ENCODE measurements around the gene CPNE5. TPM values are rescaled to one million over a fixed set of nuclear protein-coding genes. Genes with fewer than 3 reads are reported as not detected.

The CPNE5 gene
- total RNA-seq, 4 donors from 2014 or later = 0.23 to 1.1 (median 0.81) TPM; not detected in 1

- DNase-seq (ENCODE audit: low spot score in 2 of 2) = no peak
- TF ChIP-seq POLR2A (IDR thresholded peaks at IDR 0.05) (no peak), CTCF (IDR thresholded peaks at IDR 0.05) (no peak)
- intact Hi-C loops (cut with DNase I; ENCODE audit: low total_unique reads) = no loop called here
- 62 to 65% methylated on average over 18 to 19 of the region's 19 CpGs for WGBS, 2 donors
- no peak overlapping the region for H3K4me3 ChIP-seq (ENCODE audit: low read depth, poor library complexity, severe bottlenecking)
Observed at GRCh38 chr6:36793913-36794712, 45.1 kb downstream of the CPNE5 start.

GRCh38 chr6:36793296-36793912 is 45.8 kb downstream of the CPNE5 start:
- intact Hi-C loops (cut with DNase I; ENCODE audit: low total_unique reads) = no loop called here
- WGBS, 2 donors = 83 to 86% methylated on average over 9 of the region's 9 CpGs

GRCh38 chr6:36791521-36792135 is 47.6 kb downstream of the CPNE5 start:
- intact Hi-C loops (cut with DNase I; ENCODE audit: low total_unique reads) = no loop called here
- 85 to 89% methylated on average over 10 of the region's 10 CpGs for WGBS, 2 donors
- DNase-seq (ENCODE audit: low spot score in 2 of 2) = no peak
- TF ChIP-seq POLR2A (IDR thresholded peaks at IDR 0.05) = no peak
- TF ChIP-seq CTCF (IDR thresholded peaks at IDR 0.05) = no peak
- no peak overlapping the region for H3K4me3 ChIP-seq (ENCODE audit: low read depth, poor library complexity, severe bottlenecking)

More at GRCh38 chr6:36793296-36793912, 45.8 kb downstream of the CPNE5 start:
- TF ChIP-seq CTCF (IDR thresholded peaks at IDR 0.05) (no peak), POLR2A (IDR thresholded peaks at IDR 0.05) (no peak)
- no peak for DNase-seq (ENCODE audit: low spot score in 2 of 2)
- H3K4me3 ChIP-seq (ENCODE audit: low read depth, poor library complexity, severe bottlenecking) = no peak overlapping the region

- no peak for DNase-seq (ENCODE audit: low spot score in 2 of 2)
- intact Hi-C loops (cut with DNase I; ENCODE audit: low total_unique reads) = no loop called here
- H3K4me3 ChIP-seq (ENCODE audit: low read depth, poor library complexity, severe bottlenecking) = no peak overlapping the region
- 89 to 95% methylated on average over 2 of the region's 2 CpGs for WGBS, 2 donors
- TF ChIP-seq CTCF (IDR thresholded peaks at IDR 0.05) = no peak
- no peak for TF ChIP-seq POLR2A (IDR thresholded peaks at IDR 0.05)
Observed at GRCh38 chr6:36791085-36791484, 48.2 kb downstream of the CPNE5 start.

- TF ChIP-seq CTCF (IDR thresholded peaks at IDR 0.05) (no peak), POLR2A (IDR thresholded peaks at IDR 0.05) (no peak)
- intact Hi-C loops (cut with DNase I; ENCODE audit: low total_unique reads) = no loop called here
- 3 to 11% methylated on average over 4 of the region's 4 CpGs for WGBS, 2 donors
- no peak overlapping the region for H3K4me3 ChIP-seq (ENCODE audit: low read depth, poor library complexity, severe bottlenecking)
- no peak for DNase-seq (ENCODE audit: low spot score in 2 of 2)
Observed at GRCh38 chr6:36788768-36789167, 50.5 kb downstream of the CPNE5 start.
